ENCODE results near the gene ZFHX2. TPM values are rescaled to one million over a fixed set of nuclear protein-coding genes. Genes with fewer than 3 reads are reported as not detected.

The ZFHX2 gene
- total RNA-seq, 5 donors from 2014 or later (not counting 1 experiment from before 2014, with no cell fraction given): 0.15 to 1.3 (median 0.44) TPM

DNA sequence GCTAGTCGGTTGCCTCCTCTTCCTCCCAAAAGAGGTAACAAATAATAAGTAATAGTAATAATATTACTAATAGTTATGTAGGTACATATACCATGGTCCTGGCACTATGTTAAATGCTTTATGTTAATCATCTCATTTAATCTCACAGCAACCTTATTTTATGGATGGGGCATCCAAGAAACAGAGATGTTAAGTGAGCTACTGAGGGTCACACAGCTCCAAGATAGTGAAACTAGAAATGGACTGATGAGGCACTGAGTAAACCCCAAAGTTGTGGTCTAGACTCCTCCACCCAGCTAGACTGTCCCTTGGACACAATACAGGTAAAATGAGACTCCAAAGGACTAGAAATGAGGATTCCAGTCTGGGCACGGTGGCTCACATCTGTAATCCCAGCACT is 15.1 kb downstream of the ZFHX2 start:
- H3K9me3 Mint-ChIP-seq: no peaks in the 10 kb centered on the region
- no peak overlapping the region for H3K27ac ChIP-seq (ENCODE audit: low read length)
- H3K27me3 Mint-ChIP-seq: peaks cover 0 to 6% of the 10 kb centered on the region in 2 donors
- H3K9me3 ChIP-seq: no peaks in the 10 kb centered on the region
- H3K4me3 ChIP-seq (ENCODE audit: control insufficient read depth in 1 of 2, extremely low read depth in 1 of 2, low read length in 1 of 2): no peak overlapping the region
- no CpG with 5 or more reads among the region's 2 CpGs for WGBS (ENCODE audit: insufficient coverage)
- H3K4me3 Mint-ChIP-seq: no peak overlapping the region
- ChIA-PET POLR2A (no interaction called here), CTCF (interaction anchor here in 1 of 2 donors (0.7 kb wide), 1 partner anchor 58 kb away, joined by 5 read pairs; no protein-coding TSS in a partner anchor)
- no peak for DNase-seq
- peaks cover 0 to 7% of the 10 kb centered on the region in 2 experiments for H3K27me3 ChIP-seq (replicated peaks in 1 of 2; ENCODE audit: control insufficient read depth in 2 of 2, extremely low read depth in 1 of 2, insufficient read depth in 2 of 2, low read length in 1 of 2)
- ATAC-seq (replicated peaks in 1 of 4): no peak
- no peaks in the 10 kb centered on the region for H3K36me3 Mint-ChIP-seq
- H3K4me1 ChIP-seq (ENCODE audit: control insufficient read depth in 1 of 2, extremely low read depth in 1 of 2, insufficient read depth in 2 of 2, low read length in 2 of 2): peaks cover 0 to 3% of the 10 kb centered on the region in 2 experiments
- H3K4me1 Mint-ChIP-seq: no peaks in the 10 kb centered on the region
- no peak overlapping the region for H3K27ac Mint-ChIP-seq
- no peaks in the 10 kb centered on the region for H3K36me3 ChIP-seq (ENCODE audit: control insufficient read depth in 2 of 2, extremely low read depth in 1 of 2, insufficient read depth in 1 of 2, low read length in 1 of 2)

DNA sequence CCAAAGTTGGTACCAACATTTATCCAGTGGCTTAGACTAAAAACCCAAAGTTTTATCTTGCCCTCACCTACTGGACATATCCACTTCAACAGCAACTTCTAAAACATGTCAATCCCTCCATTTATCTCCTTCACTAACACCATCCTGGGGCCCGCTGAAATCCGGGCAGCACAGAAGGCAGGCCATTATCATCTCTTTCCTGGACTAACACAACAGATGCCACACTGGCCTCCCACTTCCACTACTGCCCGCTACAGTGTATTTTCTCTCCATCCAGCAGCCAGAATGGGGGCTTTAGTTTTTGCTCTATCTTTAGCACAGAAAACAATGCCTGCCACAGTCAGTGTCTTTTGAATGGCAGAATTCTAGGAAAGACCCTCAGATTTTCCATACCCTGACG is 15.6 kb downstream of the ZFHX2 start:
- Mint-ChIP-seq H3K36me3 (no peaks in the 10 kb centered on the region), H3K27ac (no peak overlapping the region), H3K4me3 (no peak overlapping the region), H3K27me3 (peaks cover 0 to 6% of the 10 kb centered on the region in 2 donors), H3K4me1 (peaks cover 0 to 2% (median 0%) of the 10 kb centered on the region in 3 donors), H3K9me3 (no peaks in the 10 kb centered on the region)
- H3K27me3 ChIP-seq (replicated peaks in 1 of 2; ENCODE audit: control insufficient read depth in 2 of 2, extremely low read depth in 1 of 2, insufficient read depth in 2 of 2, low read length in 1 of 2): peaks cover 0 to 7% of the 10 kb centered on the region in 2 experiments
- H3K27ac ChIP-seq (ENCODE audit: low read length): no peak overlapping the region
- no peaks in the 10 kb centered on the region for H3K36me3 ChIP-seq (ENCODE audit: control insufficient read depth in 2 of 2, extremely low read depth in 1 of 2, insufficient read depth in 1 of 2, low read length in 1 of 2)
- H3K4me3 ChIP-seq (ENCODE audit: control insufficient read depth in 1 of 2, extremely low read depth in 1 of 2, low read length in 1 of 2): no peak overlapping the region
- DNase-seq (no peak), ATAC-seq (replicated peaks in 1 of 4) (no peak)
- CTCF ChIA-PET: no interaction called here
- no peaks in the 10 kb centered on the region for H3K9me3 ChIP-seq
- peaks cover 2 to 3% of the 10 kb centered on the region in 2 experiments for H3K4me1 ChIP-seq (ENCODE audit: control insufficient read depth in 1 of 2, extremely low read depth in 1 of 2, insufficient read depth in 2 of 2, low read length in 2 of 2)
- 78% methylated on average over 3 of the region's 4 CpGs for WGBS (ENCODE audit: insufficient coverage)
- POLR2A ChIA-PET: no interaction called here

DNA sequence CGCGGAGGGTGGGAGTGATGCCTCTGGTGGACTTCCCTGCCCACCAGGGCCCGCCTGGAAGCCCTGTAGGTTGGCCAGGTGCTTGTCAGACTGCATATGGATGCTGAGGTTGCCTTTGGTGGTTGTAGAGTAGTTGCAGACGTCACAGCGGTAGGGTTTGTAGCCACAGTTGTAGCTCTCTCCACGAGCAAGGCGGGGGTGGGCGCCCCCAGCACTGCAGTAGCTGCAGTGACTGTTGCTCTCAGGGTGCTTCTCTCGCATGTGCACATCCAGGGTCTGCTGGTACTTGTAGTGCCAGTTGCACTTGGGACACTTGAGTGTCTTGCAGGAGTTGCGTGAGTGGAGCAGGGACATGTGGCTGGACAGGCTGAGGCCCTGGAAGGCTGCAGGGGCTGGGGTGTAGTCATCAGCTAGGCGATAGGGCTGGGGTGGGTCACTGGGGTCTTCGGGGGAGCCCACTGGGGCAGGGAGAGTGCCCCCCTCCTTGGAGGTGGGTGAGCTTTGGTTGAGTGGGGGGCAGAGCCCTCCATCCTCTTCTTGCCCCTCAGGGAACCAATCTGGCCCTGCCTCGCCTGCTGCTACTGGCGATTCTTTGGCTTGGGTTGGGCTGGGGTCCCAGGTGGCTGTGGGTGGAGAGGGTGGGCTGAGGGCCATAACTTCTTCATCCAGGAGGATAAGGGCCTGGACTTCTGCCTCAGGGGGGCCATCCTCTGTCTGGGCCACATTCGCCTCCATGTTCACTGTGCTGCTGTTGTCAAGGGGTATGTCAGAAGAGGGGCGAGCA is 17.7 kb downstream of the ZFHX2 start:
- no peaks in the 10 kb centered on the region for H3K27me3 Mint-ChIP-seq
- no peaks in the 10 kb centered on the region for H3K9me3 Mint-ChIP-seq
- ATAC-seq (replicated peaks in 1 of 4) (no peak), DNase-seq (no peak)
- H3K4me3 Mint-ChIP-seq: no peak overlapping the region
- Histone ChIP-seq H3K36me3 (ENCODE audit: control insufficient read depth in 2 of 2, extremely low read depth in 1 of 2, insufficient read depth in 1 of 2, low read length in 1 of 2) (no peaks in the 10 kb centered on the region), H3K9me3 (no peaks in the 10 kb centered on the region), H3K27ac (ENCODE audit: low read length) (no peak overlapping the region), H3K27me3 (replicated peaks in 1 of 2; ENCODE audit: control insufficient read depth in 2 of 2, extremely low read depth in 1 of 2, insufficient read depth in 2 of 2, low read length in 1 of 2) (peaks cover 0 to 3% of the 10 kb centered on the region in 2 experiments), H3K4me1 (ENCODE audit: control insufficient read depth in 1 of 2, extremely low read depth in 1 of 2, insufficient read depth in 2 of 2, low read length in 2 of 2) (peaks cover 0 to 4% of the 10 kb centered on the region in 2 experiments), H3K4me3 (ENCODE audit: control insufficient read depth in 1 of 2, extremely low read depth in 1 of 2, low read length in 1 of 2) (no peak overlapping the region)
- no peak overlapping the region for H3K27ac Mint-ChIP-seq
- ChIA-PET CTCF (interaction anchor here (0.9 kb wide), 2 partner anchors 9 to 18 kb away, joined by 4 to 6 read pairs; partner anchors contain the start of gene ZFHX2 (in 1 of the 2)), POLR2A (interaction anchor here in 1 of 2 donors (0.6 kb wide), 1 partner anchor 247 kb away, joined by 4 read pairs; no protein-coding TSS in a partner anchor)
- WGBS (ENCODE audit: insufficient coverage): 85% methylated on average over 13 of the region's 16 CpGs
- H3K4me1 Mint-ChIP-seq: peaks cover 0 to 5% (median 4%) of the 10 kb centered on the region in 3 donors
- no peaks in the 10 kb centered on the region for H3K36me3 Mint-ChIP-seq

DNA sequence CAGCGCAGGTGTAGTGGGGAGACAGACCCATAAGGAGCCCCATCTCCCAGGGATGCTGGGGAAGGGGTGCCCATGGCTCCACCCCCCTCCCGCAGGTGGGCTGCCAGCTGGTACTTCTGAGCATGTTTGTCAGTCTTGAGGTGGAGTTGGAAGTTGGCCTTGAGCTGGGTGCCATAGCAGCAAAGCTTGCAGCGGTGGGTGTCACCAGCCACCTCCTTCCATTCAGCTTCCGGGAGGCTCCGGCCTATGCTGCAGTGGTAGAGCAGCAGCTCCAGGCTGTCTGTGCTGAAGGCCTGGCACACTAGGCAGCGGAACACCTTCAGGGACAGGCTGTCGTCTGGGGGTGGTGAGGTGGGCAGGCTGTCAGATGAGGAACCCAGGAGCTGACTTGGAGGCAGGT is 18.9 kb downstream of the ZFHX2 start:
- H3K27ac ChIP-seq (ENCODE audit: low read length): no peak overlapping the region
- DNase-seq (no peak), ATAC-seq (replicated peaks in 1 of 4) (no peak)
- no peaks in the 10 kb centered on the region for H3K9me3 ChIP-seq
- no peaks in the 10 kb centered on the region for H3K36me3 Mint-ChIP-seq
- peaks cover 0 to 4% of the 10 kb centered on the region in 2 experiments for H3K4me1 ChIP-seq (ENCODE audit: control insufficient read depth in 1 of 2, extremely low read depth in 1 of 2, insufficient read depth in 2 of 2, low read length in 2 of 2)
- peaks cover 0 to 3% of the 10 kb centered on the region in 2 experiments for H3K27me3 ChIP-seq (replicated peaks in 1 of 2; ENCODE audit: control insufficient read depth in 2 of 2, extremely low read depth in 1 of 2, insufficient read depth in 2 of 2, low read length in 1 of 2)
- H3K27me3 Mint-ChIP-seq: no peaks in the 10 kb centered on the region
- no peak overlapping the region for H3K4me3 Mint-ChIP-seq
- ChIA-PET CTCF (interaction anchor here (0.6 to 0.9 kb wide), 2 partner anchors 10 to 58 kb away, joined by 3 to 4 read pairs; no protein-coding TSS in a partner anchor), POLR2A (interaction anchor here in 1 of 2 donors (0.7 kb wide), 1 partner anchor 10 kb away, joined by 6 read pairs; no protein-coding TSS in a partner anchor)
- H3K4me3 ChIP-seq (ENCODE audit: control insufficient read depth in 1 of 2, extremely low read depth in 1 of 2, low read length in 1 of 2): no peak overlapping the region
- H3K9me3 Mint-ChIP-seq: no peaks in the 10 kb centered on the region
- no peaks in the 10 kb centered on the region for H3K36me3 ChIP-seq (ENCODE audit: control insufficient read depth in 2 of 2, extremely low read depth in 1 of 2, insufficient read depth in 1 of 2, low read length in 1 of 2)
- no peak overlapping the region for H3K27ac Mint-ChIP-seq
- 97% methylated on average over 6 of the region's 7 CpGs for WGBS (ENCODE audit: insufficient coverage)
- peaks cover 0 to 5% (median 4%) of the 10 kb centered on the region in 3 donors for H3K4me1 Mint-ChIP-seq

DNA sequence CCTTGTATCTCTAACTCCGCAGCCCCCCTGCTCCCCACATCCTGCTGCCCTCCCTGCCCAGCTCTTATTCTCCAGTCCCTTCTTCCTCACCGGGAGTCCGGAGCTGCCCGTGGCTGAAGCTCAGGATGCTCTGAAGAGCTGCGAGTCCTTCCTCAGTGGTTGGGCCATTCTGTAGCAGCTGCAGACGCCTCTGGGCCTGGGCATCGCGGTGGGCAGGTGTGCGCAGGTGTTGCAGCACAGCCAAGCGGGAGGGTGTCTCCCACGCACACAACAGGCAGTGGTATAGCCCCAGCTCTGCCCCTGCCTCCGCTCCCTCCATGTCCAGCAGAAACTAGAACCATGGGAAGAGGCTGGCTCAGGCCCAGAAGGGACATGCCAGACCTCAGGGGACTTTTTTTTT is 20.2 kb downstream of the ZFHX2 start:
- no peak for ATAC-seq (replicated peaks in 1 of 4)

DNA sequence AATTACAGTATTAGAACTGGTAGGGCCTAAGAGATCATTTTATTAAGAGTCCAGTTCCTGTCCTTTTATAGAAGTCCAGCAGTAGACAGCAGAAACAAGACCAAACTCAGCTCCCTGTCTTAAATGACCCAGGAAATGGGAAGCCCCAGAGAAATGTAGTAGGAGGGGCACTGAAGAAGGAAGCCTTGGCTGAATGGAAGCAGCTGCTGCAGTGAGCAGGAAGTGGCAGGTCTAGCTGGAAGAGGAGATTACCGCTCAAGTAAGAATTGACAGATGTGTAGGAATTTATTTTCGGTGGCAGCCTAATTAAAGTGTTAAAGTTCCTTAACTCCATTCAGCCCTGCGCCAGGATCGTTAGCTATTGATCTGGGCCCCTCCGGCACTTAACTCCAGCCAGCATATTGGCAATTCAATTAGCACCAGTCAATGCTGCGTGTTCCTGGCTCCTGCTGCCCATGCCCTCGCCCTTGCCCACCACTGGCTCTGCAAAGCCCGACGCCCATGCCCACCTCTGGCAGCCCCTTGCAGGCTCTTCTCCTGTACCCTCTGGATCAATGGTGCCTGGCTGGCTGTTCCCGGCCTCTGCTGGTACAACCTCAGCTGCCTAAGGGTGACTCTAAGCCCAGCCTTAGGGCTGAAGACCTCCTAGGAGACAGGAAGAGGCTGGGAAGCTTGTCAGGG is 21.1 kb downstream of the ZFHX2 start:
- H3K4me1 Mint-ChIP-seq: peaks cover 0 to 5% (median 4%) of the 10 kb centered on the region in 3 donors
- ChIA-PET POLR2A (interaction anchor here in 1 of 2 donors (0.6 kb wide), 1 partner anchor 34 kb away, joined by 6 read pairs; no protein-coding TSS in a partner anchor), CTCF (interaction anchor here in 1 of 2 donors (0.5 to 1.0 kb wide), 3 partner anchors 11 to 266 kb away, joined by 3 to 10 read pairs (median 4); no protein-coding TSS in a partner anchor)
- DNase-seq (no peak), ATAC-seq (replicated peaks in 1 of 4) (no peak)
- Histone ChIP-seq H3K4me1 (ENCODE audit: control insufficient read depth in 1 of 2, extremely low read depth in 1 of 2, insufficient read depth in 2 of 2, low read length in 2 of 2) (peaks cover 0 to 4% of the 10 kb centered on the region in 2 experiments), H3K9me3 (no peaks in the 10 kb centered on the region), H3K4me3 (ENCODE audit: control insufficient read depth in 1 of 2, extremely low read depth in 1 of 2, low read length in 1 of 2) (no peak overlapping the region), H3K36me3 (ENCODE audit: control insufficient read depth in 2 of 2, extremely low read depth in 1 of 2, insufficient read depth in 1 of 2, low read length in 1 of 2) (no peaks in the 10 kb centered on the region), H3K27ac (ENCODE audit: low read length) (no peak overlapping the region), H3K27me3 (replicated peaks in 1 of 2; ENCODE audit: control insufficient read depth in 2 of 2, extremely low read depth in 1 of 2, insufficient read depth in 2 of 2, low read length in 1 of 2) (peaks cover 0 to 3% of the 10 kb centered on the region in 2 experiments)
- H3K9me3 Mint-ChIP-seq: no peaks in the 10 kb centered on the region
- no peak overlapping the region for H3K27ac Mint-ChIP-seq
- H3K27me3 Mint-ChIP-seq: no peaks in the 10 kb centered on the region
- no peaks in the 10 kb centered on the region for H3K36me3 Mint-ChIP-seq
- WGBS (ENCODE audit: insufficient coverage): 62% methylated on average over 8 of the region's 10 CpGs
- H3K4me3 Mint-ChIP-seq: no peak overlapping the region

More for the DNA sequence above, 20.2 kb downstream of the ZFHX2 start:
- no peaks in the 10 kb centered on the region for H3K9me3 ChIP-seq
- ChIA-PET CTCF (no interaction called here), POLR2A (no interaction called here)
- H3K27me3 Mint-ChIP-seq: no peaks in the 10 kb centered on the region
- H3K27ac Mint-ChIP-seq: no peak overlapping the region
- H3K9me3 Mint-ChIP-seq: no peaks in the 10 kb centered on the region
- no peak overlapping the region for H3K4me3 ChIP-seq (ENCODE audit: control insufficient read depth in 1 of 2, extremely low read depth in 1 of 2, low read length in 1 of 2)
- peaks cover 0 to 5% (median 4%) of the 10 kb centered on the region in 3 donors for H3K4me1 Mint-ChIP-seq
- WGBS (ENCODE audit: insufficient coverage): 87% methylated on average over 9 of the region's 12 CpGs
- H3K27me3 ChIP-seq (replicated peaks in 1 of 2; ENCODE audit: control insufficient read depth in 2 of 2, extremely low read depth in 1 of 2, insufficient read depth in 2 of 2, low read length in 1 of 2): peaks cover 0 to 3% of the 10 kb centered on the region in 2 experiments
- no peaks in the 10 kb centered on the region for H3K36me3 Mint-ChIP-seq
- no peaks in the 10 kb centered on the region for H3K36me3 ChIP-seq (ENCODE audit: control insufficient read depth in 2 of 2, extremely low read depth in 1 of 2, insufficient read depth in 1 of 2, low read length in 1 of 2)
- no peak overlapping the region for H3K4me3 Mint-ChIP-seq
- DNase-seq: no peak
- no peak overlapping the region for H3K27ac ChIP-seq (ENCODE audit: low read length)
- H3K4me1 ChIP-seq (ENCODE audit: control insufficient read depth in 1 of 2, extremely low read depth in 1 of 2, insufficient read depth in 2 of 2, low read length in 2 of 2): peaks cover 0 to 4% of the 10 kb centered on the region in 2 experiments
